ENCODE measurements around the gene GJD4. TPM values are rescaled to one million over a fixed set of nuclear protein-coding genes. Genes with fewer than 3 reads are reported as not detected.
A peak's percentile ranks its signal among the peaks of the same experiment; 100 is the strongest.

The GJD4 gene
- total RNA-seq, 1 donor from 2014 or later, result not detected

DNA sequence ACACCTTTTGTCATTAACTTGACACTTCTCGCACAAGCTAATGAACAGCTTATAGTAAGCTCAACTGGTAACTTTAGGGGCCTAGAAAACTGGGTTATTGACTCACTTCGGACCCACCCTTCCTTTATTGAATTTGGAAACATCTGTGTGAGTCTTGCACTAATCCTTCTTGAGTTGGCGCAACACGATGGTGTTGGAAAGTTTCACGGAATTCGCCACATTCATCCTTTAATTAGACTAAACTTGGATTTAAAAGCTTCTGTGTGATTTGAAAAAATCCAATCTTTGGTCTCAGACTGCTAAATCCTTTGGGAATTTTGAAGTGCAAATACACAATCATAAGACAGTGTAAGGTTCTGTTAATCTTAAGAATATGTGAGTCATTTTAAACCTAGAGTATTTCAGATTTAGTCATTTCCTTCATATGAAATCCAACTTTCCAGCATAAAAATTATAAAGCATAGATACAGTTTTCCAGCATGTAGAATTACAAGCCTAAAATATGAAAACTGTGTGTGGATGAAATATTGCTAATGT is 21.9 kb downstream of the GJD4 start:
- no peak for DNase-seq (ENCODE audit: low read depth in 2 of 2)

GRCh38 chr10:35631404-35631803 is 26.3 kb downstream of the GJD4 start:
- no peak for DNase-seq (ENCODE audit: low read depth in 2 of 2)

DNA sequence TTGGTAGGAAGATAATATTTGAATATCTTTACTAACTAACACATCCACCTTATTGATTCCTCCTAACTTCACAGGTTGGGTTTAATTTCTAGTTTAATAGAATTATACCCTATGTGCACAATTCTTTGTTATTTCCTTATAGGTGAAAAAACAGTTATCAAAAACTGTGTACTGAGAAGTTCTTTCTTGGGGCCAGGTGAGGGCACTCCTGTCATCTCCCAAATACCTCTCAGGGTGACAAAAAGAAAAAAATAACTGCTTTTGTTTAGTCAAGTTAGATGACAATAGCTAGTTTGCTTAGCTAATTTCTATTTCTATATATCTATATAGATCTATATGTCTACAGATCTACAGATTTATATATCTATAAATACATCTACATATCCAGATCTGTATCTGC is 26.9 kb downstream of the GJD4 start:
- no peak for DNase-seq (ENCODE audit: low read depth in 2 of 2)

- no peak for DNase-seq (ENCODE audit: low read depth in 2 of 2)
Observed at GRCh38 chr10:35633006-35633980, 28.2 kb downstream of the GJD4 start.

DNA sequence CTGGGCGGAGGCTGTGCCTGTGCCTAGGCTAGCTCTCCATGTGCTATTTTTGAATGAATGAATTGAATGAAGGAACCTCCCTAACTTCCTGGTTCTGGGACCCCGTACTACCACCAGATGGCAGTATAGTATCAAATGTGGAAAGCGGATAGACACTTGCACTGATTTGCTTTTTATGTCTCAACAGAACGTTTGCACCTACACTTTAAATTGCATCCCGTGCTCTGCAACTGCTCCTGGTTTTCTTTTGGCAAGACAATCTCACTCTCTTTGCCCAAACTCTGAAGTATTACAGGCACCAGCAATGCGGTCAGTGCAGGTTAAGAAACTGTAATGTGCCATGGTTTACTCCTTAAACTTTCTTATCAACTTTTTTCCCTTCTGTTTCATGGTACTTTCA is 30.4 kb downstream of the GJD4 start:
- peak; percentile 66 to 73 for DNase-seq (ENCODE audit: low read depth in 2 of 2)

DNA sequence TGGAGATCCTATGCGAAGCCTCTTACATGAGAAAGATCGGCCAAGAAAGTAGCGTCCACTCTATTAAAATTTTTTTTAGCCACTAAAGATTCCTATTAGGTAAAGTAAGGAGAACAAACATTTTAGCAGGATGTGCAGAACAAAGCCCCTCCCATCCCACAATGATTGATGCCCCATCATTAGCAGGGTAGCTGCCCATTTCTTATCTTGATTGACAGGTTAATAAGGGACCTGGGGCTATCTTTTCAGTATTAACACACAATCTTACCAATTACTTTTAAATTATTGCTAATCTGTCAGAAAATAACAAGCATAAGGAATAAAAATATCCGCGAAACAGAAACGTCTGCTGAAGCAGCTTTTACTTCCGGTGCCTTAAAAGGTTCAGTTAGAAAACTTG is 31.8 kb downstream of the GJD4 start:
- no peak for DNase-seq (ENCODE audit: low read depth in 2 of 2)

DNA sequence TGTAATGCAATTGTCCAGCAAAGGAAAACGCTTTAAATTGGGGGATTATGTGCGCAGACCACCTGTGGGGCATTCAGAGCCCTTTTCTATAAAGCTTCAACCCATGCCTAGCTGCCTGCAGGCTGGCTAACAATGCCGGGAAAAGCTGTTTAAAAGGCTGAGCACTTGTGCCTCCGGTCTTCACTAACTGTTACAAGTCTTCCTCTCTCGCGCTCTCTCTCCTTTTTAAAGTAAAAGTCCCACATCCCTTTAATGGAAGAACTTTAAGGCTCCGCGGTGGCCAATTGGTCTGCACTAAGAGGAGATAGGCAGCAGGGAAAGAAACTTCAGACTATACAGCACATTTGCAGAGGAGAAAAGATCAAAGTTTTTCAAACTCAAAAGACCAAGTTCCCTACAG is 32.3 kb downstream of the GJD4 start:
- no peak for DNase-seq (ENCODE audit: low read depth in 2 of 2)

DNA sequence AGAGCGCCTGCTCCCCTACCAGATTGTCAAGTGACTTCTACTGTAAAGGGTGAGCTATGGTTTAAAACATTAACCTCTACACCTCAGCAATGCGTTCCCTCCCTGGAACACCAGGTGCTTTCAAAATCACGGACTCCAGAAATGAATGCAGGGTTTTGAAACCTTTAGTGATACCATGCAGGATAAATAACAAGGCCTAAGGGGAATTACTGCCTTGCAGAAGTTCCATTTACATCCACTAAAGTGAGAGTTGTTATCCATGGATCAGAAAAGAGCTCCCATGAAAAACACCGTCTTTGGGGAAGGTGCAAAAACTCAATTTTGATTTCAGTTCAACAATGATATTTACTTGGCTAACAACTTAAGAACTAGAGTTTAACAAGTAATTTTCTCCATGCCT is 33.0 kb downstream of the GJD4 start:
- DNase-seq (ENCODE audit: low read depth in 2 of 2), result no peak

DNA sequence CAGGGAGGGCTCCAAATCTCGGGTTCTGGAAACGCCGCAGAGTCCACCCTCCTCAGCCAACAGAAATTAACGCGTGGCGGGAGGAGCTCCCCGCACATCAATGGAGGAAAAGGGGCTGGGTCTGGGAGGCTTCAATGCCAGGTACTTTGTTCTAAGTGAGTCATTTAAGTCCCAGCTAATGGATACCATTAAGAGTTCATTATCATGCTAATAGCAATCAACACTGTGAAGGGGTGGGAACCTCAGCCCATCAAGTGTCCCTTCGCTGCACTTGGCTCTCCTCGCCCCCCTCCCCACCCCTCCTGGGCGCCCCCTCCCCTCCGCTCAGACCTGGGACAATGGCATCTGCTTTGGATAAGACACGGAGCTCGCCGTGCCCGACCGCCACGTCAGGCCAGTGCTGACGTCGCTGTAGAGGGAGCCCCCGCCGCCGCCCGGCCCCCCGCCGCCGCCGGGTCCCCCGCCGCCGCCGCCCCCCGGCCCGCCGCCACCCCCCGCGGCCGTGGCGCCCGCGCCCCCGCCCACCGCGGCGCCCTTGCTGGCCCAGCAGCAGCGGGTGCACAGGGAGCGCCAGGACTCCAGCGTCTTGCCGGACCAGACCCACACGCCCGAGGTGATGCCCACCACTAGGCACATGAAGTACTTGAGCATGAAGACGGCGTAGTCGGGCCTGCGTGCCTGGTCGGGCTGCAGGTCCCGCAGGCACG is 34.0 kb downstream of the GJD4 start:
- no peak for DNase-seq (ENCODE audit: low read depth in 2 of 2)

- peak in 1 of 2 donors; percentile 49 for DNase-seq (ENCODE audit: low read depth in 2 of 2)
Observed at GRCh38 chr10:35639728-35640401, 34.7 kb downstream of the GJD4 start.

DNA sequence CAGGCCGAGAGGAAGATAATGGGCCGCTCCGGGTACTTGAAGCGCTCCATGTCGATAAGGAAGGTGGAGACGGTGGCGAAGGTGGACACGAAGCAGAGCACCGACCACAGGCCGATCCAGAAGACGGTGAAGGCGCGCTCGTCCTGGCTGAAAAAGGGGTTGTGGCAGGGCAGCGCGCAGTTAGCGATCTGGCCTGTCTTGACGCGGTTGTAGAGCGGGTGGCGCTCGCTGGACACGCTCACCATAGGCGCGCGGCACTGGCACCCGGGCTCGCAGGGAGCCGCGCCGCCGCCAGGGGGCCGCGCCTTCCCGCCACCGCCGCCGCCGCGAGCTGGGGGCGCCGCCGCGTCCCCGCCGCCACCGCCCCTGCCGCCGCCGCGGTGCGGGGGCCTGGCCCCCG is 35.3 kb downstream of the GJD4 start:
- peak; percentile 51 to 83 for DNase-seq (ENCODE audit: low read depth in 2 of 2)

- DNase-seq (ENCODE audit: low read depth in 2 of 2), result peak; percentile 55 to 84
Observed at GRCh38 chr10:35640951-35641675, 36.0 kb downstream of the GJD4 start.

- peak in 1 of 2 donors; percentile 52 for DNase-seq (ENCODE audit: low read depth in 2 of 2)
Observed at GRCh38 chr10:35641676-35642034, 36.5 kb downstream of the GJD4 start.

GRCh38 chr10:35642035-35642792 is 37.1 kb downstream of the GJD4 start, which contains the start of gene FZD8:
FZD8 (minus strand) TSS chr10:35642296; CDS start chr10:35641429, 867 bp downstream.
- DNase-seq (ENCODE audit: low read depth in 2 of 2), result peak; percentile 69 to 95

DNA sequence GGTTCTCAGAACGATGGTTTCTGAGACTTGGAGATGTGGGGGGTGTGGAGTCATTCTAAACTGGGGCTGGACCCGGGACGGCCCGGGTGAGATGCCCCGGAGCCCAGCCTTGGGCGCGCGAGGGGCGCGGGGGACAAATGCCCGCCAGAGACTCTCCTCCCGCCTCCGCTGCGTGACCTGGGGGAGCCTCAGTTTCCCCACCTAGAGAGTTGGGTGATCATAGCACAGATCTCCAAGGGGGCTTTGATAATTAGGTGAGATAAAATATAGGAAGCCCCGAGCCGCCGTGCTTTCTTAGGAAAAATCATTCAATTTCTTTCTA is 37.6 kb downstream of the GJD4 start:
- DNase-seq (ENCODE audit: low read depth in 2 of 2), result no peak

DNA sequence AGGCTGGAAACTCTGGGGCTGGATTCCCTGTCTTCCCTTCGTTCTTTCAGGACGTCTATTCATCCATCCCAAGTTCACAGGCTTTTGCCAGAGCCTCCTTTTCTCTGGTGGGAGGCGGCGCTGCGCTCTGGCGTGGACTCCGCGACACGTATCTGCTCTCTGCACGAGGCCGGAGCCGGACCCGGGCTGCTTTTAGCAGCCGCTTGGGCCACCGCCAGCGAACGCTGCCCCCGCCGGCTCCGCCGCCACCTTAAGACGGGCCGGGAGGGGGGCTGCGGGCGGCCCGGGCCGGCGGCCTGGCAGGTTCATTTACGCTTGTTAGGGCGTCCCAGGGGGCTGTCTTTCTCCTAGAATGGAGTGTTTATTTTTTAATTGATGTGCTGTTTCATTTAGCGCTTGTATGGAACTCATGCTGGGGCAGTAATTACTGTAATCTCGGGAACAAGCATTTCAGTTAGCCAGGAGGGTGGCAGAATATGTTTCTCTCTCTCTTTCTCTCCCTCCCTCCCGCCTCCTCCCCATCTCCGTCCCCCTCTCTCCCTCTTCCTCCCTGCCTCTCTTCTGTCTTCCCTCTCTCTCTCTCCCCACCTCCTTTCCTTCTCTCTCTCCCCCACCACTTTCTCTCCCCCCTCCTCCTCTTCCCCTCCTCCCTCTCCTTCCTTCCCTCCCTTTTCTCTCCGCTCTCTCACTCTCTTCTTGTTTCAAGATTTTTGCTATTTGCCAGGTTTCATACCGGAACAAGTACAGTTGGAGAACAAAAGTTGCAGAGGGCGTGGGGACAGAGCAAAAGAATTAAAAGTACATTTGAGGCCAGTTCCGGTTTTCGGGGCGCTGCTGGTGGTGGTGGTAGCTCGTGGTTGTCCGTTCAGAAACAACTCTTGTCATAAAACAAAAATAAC is 38.3 kb downstream of the GJD4 start:
- DNase-seq (ENCODE audit: low read depth in 2 of 2), result peak in 1 of 2 donors; percentile 69

GRCh38 chr10:35644050-35644950 is 39.2 kb downstream of the GJD4 start:
- no peak for DNase-seq (ENCODE audit: low read depth in 2 of 2)

- no peak for DNase-seq (ENCODE audit: low read depth in 2 of 2)
Observed at GRCh38 chr10:35650894-35651293, 45.8 kb downstream of the GJD4 start.
